H1 (cell line): ENCODE data around the gene CELF2. TPM values are rescaled to one million over a fixed set of nuclear protein-coding genes. Genes with fewer than 3 reads are reported as not detected.

Experiments
- CTCF ChIP-seq, 3 experiments: IDR thresholded peaks; 1 replicate in 2 of 3; 2 replicates in 1 of 3; pipeline versions ENCODE4 v1.5.1 to v1.6.1; 2011; ENCODE audit warnings: low read length in 3 of 3, mild to moderate bottlenecking in 3 of 3, inconsistent platforms in 2 of 3, low read depth in 1 of 3, moderate library complexity in 1 of 3; ENCODE audit not compliant: insufficient read depth in 1 of 3; ENCODE audit errors: control extremely low read depth in 1 of 3
- RXRA ChIP-seq: IDR thresholded peaks from 2 replicates; pipeline ENCODE4 v1.6.1; 2011; ENCODE audit warnings: low read depth, mild to moderate bottlenecking, low read length, moderate library complexity; ENCODE audit not compliant: insufficient read depth
- TCF12 ChIP-seq: IDR thresholded peaks from 2 replicates; pipeline ENCODE4 v1.6.1; 2011; ENCODE audit warnings: low read depth, mild to moderate bottlenecking, low read length
- polyA plus RNA-seq, 7 experiments: library from polyadenylated mRNA; depleted of rRNA in 3 of 7; stranded (reverse) in 5 of 7; unstranded in 2 of 7; fragments of >200 nt in 5 of 7; fragments of 200-250 nt in 2 of 7; gene quantifications; 1 replicate in 5 of 7; 2 replicates in 1 of 7; 4 replicates in 1 of 7; pipeline versions ENCODE4 v1.2.1 to v1.2.3, GENCODE V29; 2011 to 2013; ENCODE audit warnings: missing spikeins in 2 of 7, mixed read lengths in 2 of 7
- total RNA-seq: library from RNA; stranded (reverse); fragmentation: NEBNext Ultra II Directional; extraction: Animal tissue kit (Norgen Biotek cat#: 25700); gene quantifications from 2 replicates; pipeline ENCODE4 v1.2.1, GENCODE V29; 2021

Gene CELF2
- total and polyA plus RNA-seq, 2 of the 8 experiments (the other 6 are each of a cell fraction or from before 2014, with no cell fraction given) = 18.3 to 22.7 TPM

GRCh38 chr10:11097686-11098085 lies 80.0 kb downstream of the CELF2 start (continued):
- TF ChIP-seq RXRA (no peak), TCF12 (no peak), CTCF (IDR thresholded peaks at IDR 0.05; ENCODE audit: control extremely low read depth in 1 of 3, insufficient read depth in 1 of 3, low read depth in 1 of 3, low read length in 3 of 3) (no peak)
